ENCODE data around the gene SBK2.

- TF ChIP-seq, protein P1, sequence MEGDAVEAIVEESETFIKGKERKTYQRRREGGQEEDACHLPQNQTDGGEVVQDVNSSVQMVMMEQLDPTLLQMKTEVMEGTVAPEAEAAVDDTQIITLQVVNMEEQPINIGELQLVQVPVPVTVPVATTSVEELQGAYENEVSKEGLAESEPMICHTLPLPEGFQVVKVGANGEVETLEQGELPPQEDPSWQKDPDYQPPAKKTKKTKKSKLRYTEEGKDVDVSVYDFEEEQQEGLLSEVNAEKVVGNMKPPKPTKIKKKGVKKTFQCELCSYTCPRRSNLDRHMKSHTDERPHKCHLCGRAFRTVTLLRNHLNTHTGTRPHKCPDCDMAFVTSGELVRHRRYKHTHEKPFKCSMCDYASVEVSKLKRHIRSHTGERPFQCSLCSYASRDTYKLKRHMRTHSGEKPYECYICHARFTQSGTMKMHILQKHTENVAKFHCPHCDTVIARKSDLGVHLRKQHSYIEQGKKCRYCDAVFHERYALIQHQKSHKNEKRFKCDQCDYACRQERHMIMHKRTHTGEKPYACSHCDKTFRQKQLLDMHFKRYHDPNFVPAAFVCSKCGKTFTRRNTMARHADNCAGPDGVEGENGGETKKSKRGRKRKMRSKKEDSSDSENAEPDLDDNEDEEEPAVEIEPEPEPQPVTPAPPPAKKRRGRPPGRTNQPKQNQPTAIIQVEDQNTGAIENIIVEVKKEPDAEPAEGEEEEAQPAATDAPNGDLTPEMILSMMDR (IDR thresholded peaks at IDR 0.05; ENCODE audit: low read length), result no peak
- no peak for TF ChIP-seq EZH2 (optimal IDR thresholded peaks at IDR 0.05; ENCODE audit: low read depth, low read length)
- TF ChIP-seq EZH2phosphoT487 (IDR thresholded peaks at IDR 0.05; ENCODE audit: low read length), result no peak
Observed at GRCh38 chr19:55529636-55530234, 7.2 kb downstream of the SBK2 start.

All from MM.1S (cell line).